Stomach smooth muscle (tissue), 2 donors: ENCODE data around the gene PLPPR1.
"Not testable (repeated sequence)": the region's sequence is repeated elsewhere in the genome, so short reads cannot be mapped to it uniquely, and the experiment has no call there.

ENCODE experiments used
- H3K27ac ChIP-seq: one replicate; pipeline ENCODE4 v1.7.0; 2013; ENCODE audit warnings: mild to moderate bottlenecking, low read length, inconsistent platforms
- H3K27me3 ChIP-seq, 2 donors: one replicate each; pipeline ENCODE4 v1.7.0; 2013; ENCODE audit warnings: low read length in 2 of 2; ENCODE audit not compliant: insufficient read depth in 2 of 2, control insufficient read depth in 1 of 2
- H3K36me3 ChIP-seq, 2 donors: one replicate each; pipeline ENCODE4 v1.7.0; 2013; ENCODE audit warnings: low read length in 2 of 2; ENCODE audit not compliant: control insufficient read depth in 2 of 2, insufficient read depth in 2 of 2
- H3K4me1 ChIP-seq: one replicate; pipeline ENCODE4 v1.7.0; 2013; ENCODE audit warnings: low read length; ENCODE audit not compliant: control insufficient read depth, insufficient read depth
- H3K4me3 ChIP-seq, 2 donors: one replicate each; pipeline ENCODE4 v1.7.0; 2013; ENCODE audit warnings: low read length in 2 of 2
- H3K9ac ChIP-seq, 2 donors: one replicate each; pipeline ENCODE4 v1.7.0; 2013; ENCODE audit warnings: low read length in 2 of 2, mild to moderate bottlenecking in 1 of 2
- H3K9me3 ChIP-seq, 2 donors: one replicate each; pipeline ENCODE4 v1.7.0; 2013; ENCODE audit warnings: low read length in 2 of 2; ENCODE audit not compliant: control insufficient read depth in 2 of 2
- donor health status: healthy.
- donor health status: Pancreatic carcinoma.

The PLPPR1 gene

DNA sequence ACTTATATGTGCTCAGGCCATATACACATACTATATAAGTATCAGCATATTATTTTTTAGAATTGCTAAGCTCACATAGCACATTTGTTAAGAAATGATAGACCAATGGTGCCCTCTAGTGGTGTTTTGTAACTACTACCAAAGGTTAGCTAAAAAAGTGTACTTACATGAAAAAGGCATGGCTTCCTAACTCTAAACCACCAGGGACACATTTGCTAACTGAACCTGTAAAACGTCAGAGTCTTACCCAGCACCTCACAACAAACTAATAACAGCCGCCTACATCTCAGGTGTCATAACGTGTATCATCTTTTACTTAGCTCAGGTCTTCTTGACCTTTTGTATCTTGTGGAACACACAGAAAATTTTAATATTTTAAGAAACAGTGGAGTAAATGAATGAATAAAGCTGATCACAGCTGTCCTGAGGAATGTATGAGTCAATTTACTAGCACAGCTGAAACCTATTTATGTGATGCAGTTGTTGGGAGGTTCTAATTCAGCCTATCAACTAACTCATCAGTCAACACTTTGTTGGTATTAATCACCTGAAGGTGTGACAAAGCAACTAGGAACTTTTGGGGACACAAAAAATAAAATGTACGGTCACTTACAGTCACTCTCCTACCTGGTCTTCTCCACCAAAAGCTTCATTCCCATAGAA is 283.4 kb downstream of the PLPPR1 start:
- Histone ChIP-seq H3K4me3 (no peak overlapping the region), H3K4me1 (no peaks in the 10 kb centered on the region), H3K27me3 (peaks cover 0 to 3% of the 10 kb centered on the region in 2 donors), H3K27ac (no peak overlapping the region), H3K9ac (no peak overlapping the region), H3K9me3 (no peaks in the 10 kb centered on the region), H3K36me3 (no peaks in the 10 kb centered on the region)

DNA sequence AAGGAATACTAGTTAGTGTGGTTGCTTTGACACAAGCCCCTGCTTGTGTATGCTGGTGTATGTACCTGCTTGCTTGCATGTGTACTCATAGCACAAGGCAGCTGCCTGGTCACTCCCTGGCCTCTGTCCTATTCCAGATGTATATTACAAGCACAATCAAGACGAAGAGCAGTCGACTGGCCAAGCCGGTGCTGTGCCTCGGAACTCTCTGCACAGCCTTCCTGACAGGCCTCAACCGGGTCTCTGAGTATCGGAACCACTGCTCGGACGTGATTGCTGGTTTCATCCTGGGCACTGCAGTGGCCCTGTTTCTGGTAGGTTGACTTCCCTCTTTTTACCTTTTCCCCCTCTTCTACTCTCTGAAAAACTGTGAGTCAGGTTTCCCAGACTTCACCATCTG is 284.1 kb downstream of the PLPPR1 start:
- H3K36me3 ChIP-seq, result no peaks in the 10 kb centered on the region
- H3K27me3 ChIP-seq, result peaks cover 0 to 3% of the 10 kb centered on the region in 2 donors
- H3K4me1 ChIP-seq, result no peaks in the 10 kb centered on the region
- H3K9ac ChIP-seq, result no peak overlapping the region
- H3K9me3 ChIP-seq, result no peaks in the 10 kb centered on the region
- H3K27ac ChIP-seq, result no peak overlapping the region
- H3K4me3 ChIP-seq, result no peak overlapping the region

DNA sequence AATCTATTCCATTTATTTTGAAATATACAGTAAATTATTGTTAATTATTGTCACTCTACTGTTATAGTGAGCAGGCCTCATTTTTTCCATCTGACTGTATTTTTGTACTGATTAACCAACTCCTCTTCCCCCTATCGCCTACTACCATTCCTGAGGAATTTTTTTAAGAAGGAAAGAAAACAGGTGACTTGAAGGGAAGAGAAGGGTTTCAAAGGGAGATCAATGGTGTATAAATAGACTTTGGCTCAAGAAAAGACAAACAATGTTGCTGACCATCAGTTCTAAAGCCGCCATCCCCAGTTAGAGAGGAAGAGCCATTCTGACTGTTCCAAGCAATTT is 286.6 kb downstream of the PLPPR1 start:
- no peak overlapping the region for H3K27ac ChIP-seq
- no peaks in the 10 kb centered on the region for H3K4me1 ChIP-seq

DNA sequence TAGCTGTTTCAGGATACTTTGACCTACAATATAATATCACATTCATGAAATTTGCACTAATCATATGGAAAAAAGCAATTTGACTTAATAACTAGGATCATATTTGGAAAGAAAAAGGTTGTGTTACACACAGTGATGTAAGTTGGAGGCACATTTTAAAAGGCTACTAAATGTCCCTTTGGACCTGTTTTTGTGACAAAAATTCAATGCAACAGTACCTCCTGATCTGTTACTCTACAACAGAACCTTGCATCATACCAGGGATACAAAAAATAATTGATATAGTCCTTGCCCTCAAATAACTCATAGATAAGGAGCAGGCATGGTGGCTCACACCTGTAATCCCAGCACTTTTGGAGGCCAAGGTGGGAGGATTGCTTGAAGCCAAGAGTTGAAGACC is 289.2 kb downstream of the PLPPR1 start:
- Histone ChIP-seq H3K36me3 (no peaks in the 10 kb centered on the region), H3K9ac (no peak overlapping the region), H3K4me1 (no peaks in the 10 kb centered on the region), H3K27ac (no peak overlapping the region), H3K4me3 (no peak overlapping the region), H3K9me3 (no peaks in the 10 kb centered on the region), H3K27me3 (no peaks in the 10 kb centered on the region)

More for the DNA sequence above, 286.6 kb downstream of the PLPPR1 start:
- Histone ChIP-seq H3K9ac (no peak overlapping the region), H3K27me3 (no peaks in the 10 kb centered on the region), H3K4me3 (no peak overlapping the region), H3K36me3 (no peaks in the 10 kb centered on the region), H3K9me3 (no peaks in the 10 kb centered on the region)

- no peaks in the 10 kb centered on the region for H3K4me1 ChIP-seq
- H3K36me3 ChIP-seq, result no peaks in the 10 kb centered on the region
- no peaks in the 10 kb centered on the region for H3K9me3 ChIP-seq
- H3K27ac ChIP-seq, result no peak overlapping the region
- H3K9ac ChIP-seq, result no peak overlapping the region
- H3K27me3 ChIP-seq, result no peaks in the 10 kb centered on the region
- no peak overlapping the region for H3K4me3 ChIP-seq
Observed at GRCh38 chr9:101323129-101323528, 294.6 kb downstream of the PLPPR1 start.

- H3K9ac ChIP-seq, result no peak overlapping the region
- H3K4me3 ChIP-seq, result no peak overlapping the region
- no peak overlapping the region for H3K27ac ChIP-seq
Observed at GRCh38 chr9:101324245-101324804, 295.8 kb downstream of the PLPPR1 start.

DNA sequence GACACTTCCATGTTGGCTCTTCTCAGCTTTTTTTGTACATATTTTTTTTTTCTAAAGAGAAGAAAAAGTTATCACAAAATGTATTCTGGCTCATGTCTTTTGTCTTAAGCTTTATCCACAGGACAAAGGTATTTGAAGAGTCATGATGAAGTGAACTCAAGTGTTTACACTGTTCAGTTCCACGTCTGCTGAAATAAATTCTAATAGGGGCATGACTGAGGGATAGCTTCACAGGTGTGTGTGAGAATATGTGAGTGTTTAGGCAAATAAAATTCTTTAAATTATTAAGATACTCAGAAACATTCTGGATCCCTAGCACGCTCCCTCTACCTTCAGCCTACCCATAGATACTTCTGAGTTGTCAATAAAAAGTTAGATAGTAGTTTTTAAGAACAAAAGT is 296.5 kb downstream of the PLPPR1 start:
- H3K27ac ChIP-seq, result no peak overlapping the region
- H3K4me3 ChIP-seq, result no peak overlapping the region
- H3K4me1 ChIP-seq, result no peaks in the 10 kb centered on the region
- H3K9me3 ChIP-seq, result no peaks in the 10 kb centered on the region
- H3K27me3 ChIP-seq, result no peaks in the 10 kb centered on the region
- H3K36me3 ChIP-seq, result no peaks in the 10 kb centered on the region
- no peak overlapping the region for H3K9ac ChIP-seq

More at GRCh38 chr9:101324245-101324804, 295.8 kb downstream of the PLPPR1 start:
- Histone ChIP-seq H3K27me3 (no peaks in the 10 kb centered on the region), H3K9me3 (no peaks in the 10 kb centered on the region), H3K36me3 (no peaks in the 10 kb centered on the region), H3K4me1 (no peaks in the 10 kb centered on the region)

- Histone ChIP-seq H3K9ac (no peak overlapping the region), H3K27me3 (no peaks in the 10 kb centered on the region), H3K9me3 (no peaks in the 10 kb centered on the region), H3K27ac (no peak overlapping the region), H3K36me3 (no peaks in the 10 kb centered on the region), H3K4me3 (no peak overlapping the region), H3K4me1 (no peaks in the 10 kb centered on the region)
Observed at GRCh38 chr9:101326035-101326434, 297.5 kb downstream of the PLPPR1 start.

GRCh38 chr9:101326501-101326900 is 298.0 kb downstream of the PLPPR1 start:
- Histone ChIP-seq H3K9ac (no peak overlapping the region), H3K36me3 (no peaks in the 10 kb centered on the region), H3K27me3 (no peaks in the 10 kb centered on the region), H3K27ac (no peak overlapping the region), H3K4me1 (no peaks in the 10 kb centered on the region), H3K9me3 (no peaks in the 10 kb centered on the region), H3K4me3 (no peak overlapping the region)

GRCh38 chr9:101327422-101327909 is 298.9 kb downstream of the PLPPR1 start:
- not testable (repeated sequence) for H3K4me1 ChIP-seq, H3K27ac ChIP-seq, H3K4me3 ChIP-seq, H3K27me3 ChIP-seq, H3K9me3 ChIP-seq, H3K9ac ChIP-seq, H3K36me3 ChIP-seq

- Histone ChIP-seq H3K4me3 (no peak overlapping the region), H3K27me3 (no peaks in the 10 kb centered on the region), H3K36me3 (no peaks in the 10 kb centered on the region), H3K9me3 (no peaks in the 10 kb centered on the region), H3K27ac (no peak overlapping the region), H3K9ac (no peak overlapping the region), H3K4me1 (no peaks in the 10 kb centered on the region)
Observed at GRCh38 chr9:101332362-101332761, 303.8 kb downstream of the PLPPR1 start.
